Suprapubic skin (tissue), 4 donors: ENCODE results near the gene AIG1. TPM values are rescaled to one million over a fixed set of nuclear protein-coding genes. Genes with fewer than 3 reads are reported as not detected.

Experiments used
- DNase-seq, 2 donors: peaks; one replicate each; pipeline ENCODE4 v3.0.0-alpha.2; 2019; ENCODE audit warnings: low spot score in 2 of 2
- H3K27ac ChIP-seq: fragments of 200-600 bp; sonication (generic); one replicate; pipeline ENCODE4 v1.5.1; 2019
- H3K27me3 ChIP-seq: fragments of 200-600 bp; sonication (generic); one replicate; pipeline ENCODE4 v1.5.1; 2019
- H3K36me3 ChIP-seq: fragments of 200-600 bp; sonication (generic); one replicate; pipeline ENCODE4 v1.5.1; 2019
- H3K4me1 ChIP-seq: fragments of 200-600 bp; sonication (generic); one replicate; pipeline ENCODE4 v1.5.1; 2019
- H3K4me3 ChIP-seq: fragments of 200-600 bp; sonication (generic); one replicate; pipeline ENCODE4 v1.5.1; 2019; ENCODE audit warnings: mild to moderate bottlenecking
- H3K9me3 ChIP-seq: fragments of 200-600 bp; sonication (generic); one replicate; pipeline ENCODE4 v1.5.1; 2019
- EP300 ChIP-seq: sonication (generic); formaldehyde crosslinking; IDR thresholded peaks from one replicate; pipeline ENCODE4 v1.6.1; 2017; ENCODE audit warnings: antibody characterized with exemption
- POLR2A ChIP-seq, 2 donors: fragments of 450-650 bp; IDR thresholded peaks; one replicate each; pipeline ENCODE4 v1.6.1; 2017; ENCODE audit warnings: antibody characterized with exemption in 2 of 2, mild to moderate bottlenecking in 2 of 2, moderate library complexity in 2 of 2
- POLR2AphosphoS5 ChIP-seq, 3 donors: sonication (generic); formaldehyde crosslinking; IDR thresholded peaks; one replicate each; pipeline ENCODE4 v1.6.1; 2017; ENCODE audit warnings: antibody characterized with exemption in 3 of 3
- WGBS: methylation state at CpG from one replicate; pipeline ENCODE4 v1.1.5; 2018; 5-methylcytosine and 5-hydroxymethylcytosine counted together
- total RNA-seq, 4 donors: library from RNA; depleted of rRNA; stranded (reverse); fragments of >200 nt; gene quantifications; one replicate each; pipeline ENCODE4 v1.1.0, GENCODE V29; 2016
- TF ChIP-seq, protein P1 (sequence below), 2 donors: fragments of 200-600 bp in 1 of 2; fragments of 450-650 bp in 1 of 2; sonication (generic) in 1 of 2; IDR thresholded peaks; one replicate each; pipeline ENCODE4 v1.5.1; 2016 to 2019; ENCODE audit warnings: antibody characterized with exemption in 2 of 2, mild to moderate bottlenecking in 1 of 2, moderate library complexity in 1 of 2

Gene AIG1
- total RNA-seq, 4 donors from 2014 or later: 14.5 to 22.1 (median 19.7) TPM

DNA sequence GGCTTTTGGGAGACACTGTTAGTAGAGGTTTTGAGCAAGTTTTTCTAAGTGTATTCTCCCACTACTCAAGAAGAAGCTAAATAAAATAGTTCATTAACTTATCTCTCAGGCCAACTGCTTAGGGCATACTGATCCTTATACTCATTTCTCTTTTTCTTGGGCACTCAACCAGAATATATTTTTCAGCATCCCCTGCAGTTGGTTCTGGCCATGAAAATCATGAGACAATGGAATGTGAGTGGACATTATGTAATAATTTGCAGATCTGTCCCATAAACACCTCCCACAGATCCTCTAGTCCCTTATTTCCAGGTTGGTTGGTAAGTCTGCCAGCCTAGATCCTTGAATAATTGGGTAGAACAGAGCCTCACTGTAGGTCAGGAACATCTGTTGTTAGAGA lies 136.7 kb downstream of the AIG1 start:
- no peak for DNase-seq
- no peaks in the 10 kb centered on the region for H3K36me3 ChIP-seq
- H3K4me3 ChIP-seq: no peak overlapping the region
- H3K9me3 ChIP-seq: no peaks in the 10 kb centered on the region
- no peaks in the 10 kb centered on the region for H3K27me3 ChIP-seq
- TF ChIP-seq POLR2AphosphoS5 (IDR thresholded peaks at IDR 0.05) (no peak), POLR2A (IDR thresholded peaks at IDR 0.05) (no peak), EP300 (no peak)
- TF ChIP-seq, protein P1, sequence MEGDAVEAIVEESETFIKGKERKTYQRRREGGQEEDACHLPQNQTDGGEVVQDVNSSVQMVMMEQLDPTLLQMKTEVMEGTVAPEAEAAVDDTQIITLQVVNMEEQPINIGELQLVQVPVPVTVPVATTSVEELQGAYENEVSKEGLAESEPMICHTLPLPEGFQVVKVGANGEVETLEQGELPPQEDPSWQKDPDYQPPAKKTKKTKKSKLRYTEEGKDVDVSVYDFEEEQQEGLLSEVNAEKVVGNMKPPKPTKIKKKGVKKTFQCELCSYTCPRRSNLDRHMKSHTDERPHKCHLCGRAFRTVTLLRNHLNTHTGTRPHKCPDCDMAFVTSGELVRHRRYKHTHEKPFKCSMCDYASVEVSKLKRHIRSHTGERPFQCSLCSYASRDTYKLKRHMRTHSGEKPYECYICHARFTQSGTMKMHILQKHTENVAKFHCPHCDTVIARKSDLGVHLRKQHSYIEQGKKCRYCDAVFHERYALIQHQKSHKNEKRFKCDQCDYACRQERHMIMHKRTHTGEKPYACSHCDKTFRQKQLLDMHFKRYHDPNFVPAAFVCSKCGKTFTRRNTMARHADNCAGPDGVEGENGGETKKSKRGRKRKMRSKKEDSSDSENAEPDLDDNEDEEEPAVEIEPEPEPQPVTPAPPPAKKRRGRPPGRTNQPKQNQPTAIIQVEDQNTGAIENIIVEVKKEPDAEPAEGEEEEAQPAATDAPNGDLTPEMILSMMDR (IDR thresholded peaks at IDR 0.05): no peak
- H3K4me1 ChIP-seq: peaks cover under 1% of the 10 kb centered on the region
- H3K27ac ChIP-seq: no peak overlapping the region

GRCh38 chr6:143198312-143198711 lies 137.6 kb downstream of the AIG1 start:
- peaks cover 3% of the 10 kb centered on the region for H3K4me1 ChIP-seq
- 61% methylated on average over 5 of the region's 5 CpGs for WGBS
- TF ChIP-seq POLR2AphosphoS5 (IDR thresholded peaks at IDR 0.05) (no peak), EP300 (no peak), POLR2A (IDR thresholded peaks at IDR 0.05) (no peak)
- TF ChIP-seq, protein P1 (IDR thresholded peaks at IDR 0.05): no peak
- H3K36me3 ChIP-seq: no peaks in the 10 kb centered on the region
- no peak for DNase-seq
- no peak overlapping the region for H3K4me3 ChIP-seq
- no peaks in the 10 kb centered on the region for H3K9me3 ChIP-seq
- H3K27ac ChIP-seq: no peak overlapping the region
- H3K27me3 ChIP-seq: no peaks in the 10 kb centered on the region

DNA sequence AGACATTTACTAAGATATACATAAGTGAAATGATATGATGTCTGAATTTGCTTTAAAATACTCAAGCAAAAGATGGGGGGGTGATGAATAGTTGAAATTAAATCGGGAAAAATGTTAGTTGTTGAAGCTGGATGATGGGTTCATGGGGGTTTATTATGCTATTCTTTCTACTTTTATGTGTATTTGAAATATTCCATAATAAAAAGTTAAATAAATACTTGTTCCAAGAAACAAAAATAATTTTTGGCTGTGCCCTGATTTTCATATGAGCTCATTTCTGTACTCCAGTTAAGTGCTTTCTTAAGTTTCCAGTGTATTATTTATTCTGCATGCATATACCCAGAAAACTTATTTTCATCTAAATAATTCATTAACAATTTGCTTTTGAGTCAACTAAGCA lies 138.6 kb downstream of the AIG1 start:
- Histone ChIP-seq H3K9me3 (no peaks in the 10 kb centered on the region), H3K36me3 (no peaks in the 10 kb centered on the region), H3K27me3 (no peaks in the 10 kb centered on the region), H3K4me1 (peaks cover 3% of the 10 kb centered on the region), H3K4me3 (no peak overlapping the region), H3K27ac (no peak overlapping the region)
- no peak for TF ChIP-seq POLR2A (IDR thresholded peaks at IDR 0.05)
- no peak for TF ChIP-seq EP300
- TF ChIP-seq, protein P1 (IDR thresholded peaks at IDR 0.05): no peak
- TF ChIP-seq POLR2AphosphoS5 (IDR thresholded peaks at IDR 0.05): no peak
- DNase-seq: no peak
- WGBS: 81% methylated on average over 1 of the region's 1 CpG

DNA sequence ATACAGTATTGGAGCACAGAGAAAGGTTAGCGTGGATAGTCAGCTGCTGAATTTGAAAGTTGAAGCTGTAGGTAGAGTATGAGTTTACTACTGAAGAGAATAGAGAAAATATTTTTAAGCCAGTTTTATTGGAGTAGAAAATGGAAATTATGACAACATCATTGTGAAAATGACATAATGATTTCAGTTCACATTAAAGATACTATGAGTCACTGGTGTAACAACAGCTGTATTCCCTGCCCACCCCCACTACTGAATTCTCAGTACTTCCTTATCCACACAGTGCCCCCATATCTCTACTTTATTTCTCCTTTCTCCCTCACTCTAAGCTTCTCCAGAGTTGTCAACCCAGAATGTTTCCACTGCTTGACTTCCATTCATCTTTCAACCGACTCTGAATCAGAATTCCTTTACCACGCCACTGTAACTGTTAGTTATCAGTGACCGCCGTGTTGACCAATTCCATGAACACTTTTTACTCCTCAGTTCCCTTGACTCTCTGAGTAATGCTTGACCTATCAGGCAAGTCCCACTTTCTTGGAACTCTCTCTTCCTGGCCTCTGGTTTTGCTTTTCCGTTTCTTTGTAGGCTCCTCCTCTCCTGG lies 139.6 kb downstream of the AIG1 start:
- Histone ChIP-seq H3K27ac (no peak overlapping the region), H3K36me3 (no peaks in the 10 kb centered on the region), H3K4me3 (no peak overlapping the region), H3K4me1 (peaks cover 4% of the 10 kb centered on the region), H3K27me3 (no peaks in the 10 kb centered on the region), H3K9me3 (no peaks in the 10 kb centered on the region)
- WGBS: 94% methylated on average over 6 of the region's 6 CpGs
- DNase-seq: no peak
- no peak for TF ChIP-seq POLR2AphosphoS5 (IDR thresholded peaks at IDR 0.05)
- TF ChIP-seq EP300: no peak
- TF ChIP-seq, protein P1 (IDR thresholded peaks at IDR 0.05): no peak
- no peak for TF ChIP-seq POLR2A (IDR thresholded peaks at IDR 0.05)

GRCh38 chr6:143204045-143204444 lies 143.4 kb downstream of the AIG1 start:
- DNase-seq: no peak
- TF ChIP-seq POLR2AphosphoS5 (IDR thresholded peaks at IDR 0.05): no peak
- TF ChIP-seq EP300: no peak
- peaks cover 16% of the 10 kb centered on the region for H3K4me1 ChIP-seq
- no peak overlapping the region for H3K4me3 ChIP-seq
- no peaks in the 10 kb centered on the region for H3K27me3 ChIP-seq
- no peaks in the 10 kb centered on the region for H3K9me3 ChIP-seq
- H3K36me3 ChIP-seq: no peaks in the 10 kb centered on the region
- H3K27ac ChIP-seq: no peak overlapping the region

GRCh38 chr6:143205131-143205535 lies 144.4 kb downstream of the AIG1 start:
- no peak for DNase-seq
- no peaks in the 10 kb centered on the region for H3K27me3 ChIP-seq
- H3K4me3 ChIP-seq: no peak overlapping the region
- H3K36me3 ChIP-seq: no peaks in the 10 kb centered on the region
- H3K27ac ChIP-seq: no peak overlapping the region
- WGBS: 100% methylated on average over 1 of the region's 1 CpG
- H3K9me3 ChIP-seq: no peaks in the 10 kb centered on the region
- TF ChIP-seq POLR2AphosphoS5 (IDR thresholded peaks at IDR 0.05): no peak
- H3K4me1 ChIP-seq: peaks cover 16% of the 10 kb centered on the region
